ENCODE results near the gene CABS1.

DNA sequence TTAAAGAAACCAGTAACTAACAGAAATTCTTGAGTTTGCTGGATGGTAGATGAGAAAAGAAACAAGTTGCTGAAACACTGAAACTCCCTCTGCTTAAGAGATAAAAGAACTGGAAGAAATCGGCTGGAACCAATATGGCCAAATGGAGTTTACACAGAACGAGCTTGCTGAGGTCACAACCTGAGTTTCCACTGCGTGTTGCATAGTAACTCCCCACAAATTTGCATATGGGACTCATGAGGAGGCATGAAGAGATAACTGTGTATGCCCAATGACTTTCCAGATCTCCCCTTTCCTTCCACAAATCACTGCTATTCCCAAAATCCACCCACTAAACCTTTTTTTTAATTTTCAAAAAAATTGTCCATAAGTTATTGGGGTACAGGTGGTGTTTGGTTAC is 38.0 kb downstream of the CABS1 start:
- TF ChIP-seq, protein P1, sequence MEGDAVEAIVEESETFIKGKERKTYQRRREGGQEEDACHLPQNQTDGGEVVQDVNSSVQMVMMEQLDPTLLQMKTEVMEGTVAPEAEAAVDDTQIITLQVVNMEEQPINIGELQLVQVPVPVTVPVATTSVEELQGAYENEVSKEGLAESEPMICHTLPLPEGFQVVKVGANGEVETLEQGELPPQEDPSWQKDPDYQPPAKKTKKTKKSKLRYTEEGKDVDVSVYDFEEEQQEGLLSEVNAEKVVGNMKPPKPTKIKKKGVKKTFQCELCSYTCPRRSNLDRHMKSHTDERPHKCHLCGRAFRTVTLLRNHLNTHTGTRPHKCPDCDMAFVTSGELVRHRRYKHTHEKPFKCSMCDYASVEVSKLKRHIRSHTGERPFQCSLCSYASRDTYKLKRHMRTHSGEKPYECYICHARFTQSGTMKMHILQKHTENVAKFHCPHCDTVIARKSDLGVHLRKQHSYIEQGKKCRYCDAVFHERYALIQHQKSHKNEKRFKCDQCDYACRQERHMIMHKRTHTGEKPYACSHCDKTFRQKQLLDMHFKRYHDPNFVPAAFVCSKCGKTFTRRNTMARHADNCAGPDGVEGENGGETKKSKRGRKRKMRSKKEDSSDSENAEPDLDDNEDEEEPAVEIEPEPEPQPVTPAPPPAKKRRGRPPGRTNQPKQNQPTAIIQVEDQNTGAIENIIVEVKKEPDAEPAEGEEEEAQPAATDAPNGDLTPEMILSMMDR (IDR thresholded peaks at IDR 0.05), result no peak
- no peak for TF ChIP-seq EP300 (IDR thresholded peaks at IDR 0.05)

Data from sigmoid colon (tissue), 4 donors.